ENCODE data around the gene PSMB7. TPM values are rescaled to one million over a fixed set of nuclear protein-coding genes. Genes with fewer than 3 reads are reported as not detected.

Gene PSMB7
- total and polyA plus RNA-seq, 4 donors: 86.1 to 194 (median 149) TPM

DNA sequence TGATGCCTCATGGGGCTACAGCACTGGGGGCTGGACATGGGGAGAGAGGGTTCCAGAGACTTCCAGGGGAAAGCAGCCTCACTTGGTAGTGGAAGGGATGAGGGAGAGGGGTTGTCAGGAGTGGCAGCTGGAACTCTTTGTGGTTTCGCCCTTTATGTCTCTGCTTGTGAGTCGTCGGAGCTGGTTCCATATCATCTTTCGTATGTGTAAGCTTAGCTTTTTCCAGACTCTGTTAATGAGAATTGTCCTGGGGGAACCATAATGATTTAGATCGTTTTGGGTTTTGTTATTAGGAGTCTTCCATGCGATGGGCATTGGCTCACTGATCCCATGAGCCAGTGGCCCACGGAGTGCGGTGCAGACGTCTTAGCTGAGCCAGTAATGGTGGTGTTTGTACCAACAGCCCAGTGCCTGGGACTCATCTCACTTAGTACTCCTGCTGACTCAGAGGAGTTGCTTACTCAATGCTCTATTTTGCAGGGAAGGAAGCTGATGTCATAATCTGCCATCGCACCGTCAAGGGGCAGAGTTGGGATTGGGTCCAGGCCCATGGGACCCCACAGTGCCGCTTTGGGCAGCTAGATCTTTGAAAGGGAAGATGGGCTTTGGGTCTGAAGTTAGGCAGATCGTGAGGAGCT lies 109.0 kb downstream of the PSMB7 start:
- WGBS, 2 donors: 51 to 72% methylated on average over 13 of the region's 13 CpGs
- H3K27me3 ChIP-seq (ENCODE audit: control insufficient read depth in 3 of 3, insufficient read depth in 3 of 3, low read length in 2 of 3): no peaks in the 10 kb centered on the region
- H3K4me3 ChIP-seq: no peak overlapping the region
- no peak for ATAC-seq (ENCODE audit: insufficient read depth, low FRiP score)
- H3K27ac ChIP-seq (ENCODE audit: low read depth in 1 of 2, low read length in 1 of 2): no peak overlapping the region
- H3K9ac ChIP-seq (ENCODE audit: insufficient read depth in 1 of 2, low read length in 2 of 2): no peak overlapping the region
- peaks cover 0 to 42% (median 9%) of the 10 kb centered on the region in 4 donors for H3K36me3 ChIP-seq (ENCODE audit: control insufficient read depth in 4 of 4, insufficient read depth in 4 of 4, low read length in 4 of 4)
- H3K4me1 ChIP-seq (ENCODE audit: control insufficient read depth in 5 of 5, insufficient read depth in 5 of 5, low read length in 5 of 5): peaks cover 0 to 11% (median 0%) of the 10 kb centered on the region in 5 donors
- H3K9me3 ChIP-seq (ENCODE audit: control insufficient read depth in 4 of 4, insufficient read depth in 3 of 4, low read length in 3 of 4): no peaks in the 10 kb centered on the region
- DNase-seq: peak in 2 of 3 donors; percentile 34 to 67
- TF ChIP-seq CTCF (IDR thresholded peaks at IDR 0.05; ENCODE audit: control extremely low read depth, extremely low read depth): no peak

GRCh38 chr9:124304285-124304684 lies 111.0 kb downstream of the PSMB7 start:
- WGBS, 2 donors: 91 to 94% methylated on average over 8 of the region's 8 CpGs
- ATAC-seq (ENCODE audit: insufficient read depth, low FRiP score): no peak

DNA sequence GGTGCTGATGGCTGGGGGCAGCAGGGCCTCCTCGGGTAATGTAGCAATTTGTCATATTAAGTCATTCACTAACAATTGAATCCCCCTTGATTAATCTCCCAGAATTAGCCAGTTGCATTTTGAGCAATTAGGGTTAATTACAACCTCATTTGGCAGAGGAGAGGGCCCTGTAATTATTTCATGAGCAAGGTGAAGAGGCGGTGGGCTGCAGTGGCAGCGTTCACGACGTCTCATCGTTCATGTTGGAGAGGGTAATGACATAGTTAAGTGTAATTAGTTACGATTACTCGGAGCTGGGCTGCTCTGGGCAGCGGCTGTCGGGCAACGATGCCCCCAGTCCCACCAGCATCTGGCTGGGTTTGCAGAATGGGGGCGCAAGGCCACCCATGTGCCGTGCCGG lies 111.5 kb downstream of the PSMB7 start:
- DNase-seq: no peak
- no peaks in the 10 kb centered on the region for H3K27me3 ChIP-seq (ENCODE audit: control insufficient read depth in 3 of 3, insufficient read depth in 3 of 3, low read length in 2 of 3)
- TF ChIP-seq CTCF (IDR thresholded peaks at IDR 0.05; ENCODE audit: control extremely low read depth, extremely low read depth): no peak
- no peak for ATAC-seq (ENCODE audit: insufficient read depth, low FRiP score)
- peaks cover 0 to 25% (median 7%) of the 10 kb centered on the region in 4 donors for H3K36me3 ChIP-seq (ENCODE audit: control insufficient read depth in 4 of 4, insufficient read depth in 4 of 4, low read length in 4 of 4)
- H3K9me3 ChIP-seq (ENCODE audit: control insufficient read depth in 4 of 4, insufficient read depth in 3 of 4, low read length in 3 of 4): no peaks in the 10 kb centered on the region
- no peak overlapping the region for H3K4me3 ChIP-seq
- H3K9ac ChIP-seq (ENCODE audit: insufficient read depth in 1 of 2, low read length in 2 of 2): no peak overlapping the region
- peaks cover 0 to 27% (median 4%) of the 10 kb centered on the region in 5 donors for H3K4me1 ChIP-seq (ENCODE audit: control insufficient read depth in 5 of 5, insufficient read depth in 5 of 5, low read length in 5 of 5)
- H3K27ac ChIP-seq (ENCODE audit: low read depth in 1 of 2, low read length in 1 of 2): no peak overlapping the region
- 93 to 95% methylated on average over 14 of the region's 14 CpGs for WGBS, 2 donors

More at GRCh38 chr9:124304285-124304684, 111.0 kb downstream of the PSMB7 start:
- Histone ChIP-seq H3K4me1 (ENCODE audit: control insufficient read depth in 5 of 5, insufficient read depth in 5 of 5, low read length in 5 of 5) (peaks cover 0 to 23% (median 4%) of the 10 kb centered on the region in 5 donors), H3K36me3 (ENCODE audit: control insufficient read depth in 4 of 4, insufficient read depth in 4 of 4, low read length in 4 of 4) (peaks cover 0 to 31% (median 7%) of the 10 kb centered on the region in 4 donors), H3K4me3 (no peak overlapping the region), H3K27ac (ENCODE audit: low read depth in 1 of 2, low read length in 1 of 2) (no peak overlapping the region), H3K9ac (ENCODE audit: insufficient read depth in 1 of 2, low read length in 2 of 2) (no peak overlapping the region), H3K9me3 (ENCODE audit: control insufficient read depth in 4 of 4, insufficient read depth in 3 of 4, low read length in 3 of 4) (no peaks in the 10 kb centered on the region), H3K27me3 (ENCODE audit: control insufficient read depth in 3 of 3, insufficient read depth in 3 of 3, low read length in 2 of 3) (no peaks in the 10 kb centered on the region)
- DNase-seq: no peak
- no peak for TF ChIP-seq CTCF (IDR thresholded peaks at IDR 0.05; ENCODE audit: control extremely low read depth, extremely low read depth)

Other genes starting within 250 kb of the PSMB7 start
- gene NEK6, start 157.5 kb downstream of the PSMB7 start, total RNA-seq: 10 to 100 TPM; 49.1 to 86.2 TPM
- 10 to 100 TPM; 19.0 to 57.2 TPM for gene NEK6, start 157.5 kb downstream of the PSMB7 start, polyA plus RNA-seq
- not detected for gene ADGRD2, start 35.0 kb upstream of the PSMB7 start, total RNA-seq
- not detected for gene ADGRD2, start 35.0 kb upstream of the PSMB7 start, polyA plus RNA-seq
- under 1 TPM; 0.09 to 0.37 TPM for gene NR5A1, start 92.0 kb upstream of the PSMB7 start, total RNA-seq
- under 1 TPM in 1 of 2 donors, not detected in 1; 0.02 TPM for gene NR5A1, start 92.0 kb upstream of the PSMB7 start, polyA plus RNA-seq

Data from lung (tissue), 12 donors.